Measurements from ENCODE around the gene ETF1. TPM values are rescaled to one million over a fixed set of nuclear protein-coding genes. Genes with fewer than 3 reads are reported as not detected.

ETF1 gene
- total and polyA plus RNA-seq, 9 of the 15 experiments (the other 6 are each of a cell fraction or from before 2014, with no cell fraction given), result 53.7 to 209 (median 164) TPM

GRCh38 chr5:138463419-138464007 lies 79.5 kb downstream of the ETF1 start (continued):
- TF ChIP-seq REST (IDR thresholded peaks at IDR 0.05; ENCODE audit: borderline replicate concordance), result peak; percentile 22; the same call in 1 of the 2 replicates
- no peak for TF ChIP-seq REST (CRISPR knock-in tag; IDR thresholded peaks at IDR 0.05; ENCODE audit: low read depth)
